MCF 10A (cell line): ENCODE data around the gene CABP1. TPM values are rescaled to one million over a fixed set of nuclear protein-coding genes. Genes with fewer than 3 reads are reported as not detected.

ENCODE experiments used
- BruUV-seq: library from RNA; stranded (reverse); fragments of 400-500 nt; replicated peaks from 2 replicates; lab custom pipeline; 2021; lab: Mats Ljungman, UMichigan
- CTCF ChIA-PET: fragments of 300-600 bp; sonication (Branson Sonifier 250); formaldehyde crosslinking; extraction: SDS; loops from one replicate; lab custom pipeline; 2021; ENCODE audit warnings: antibody characterized with exemption, inconsistent platforms; lab: Yijun Ruan, JAX
- POLR2A ChIA-PET: fragments of 300-600, 350-650 bp; sonication (Branson Sonifier 250); formaldehyde crosslinking; extraction: SDS; loops from one replicate; lab custom pipeline; 2020; ENCODE audit warnings: antibody characterized with exemption, inconsistent platforms; lab: Yijun Ruan, JAX
- DNase-seq: peaks from one replicate; pipeline ENCODE4 v3.0.0-alpha.2; 2018; ENCODE audit not compliant: unreplicated experiment
- H3K27ac Mint-ChIP-seq: one replicate; pipeline ENCODE4 v1.8.0; 2022; ENCODE audit warnings: mild to moderate bottlenecking, low read depth, mixed read lengths; ENCODE audit not compliant: unreplicated experiment
- H3K27me3 Mint-ChIP-seq: one replicate; pipeline ENCODE4 v1.8.0; 2022; ENCODE audit warnings: mixed read lengths; ENCODE audit not compliant: insufficient read depth, unreplicated experiment
- H3K36me3 Mint-ChIP-seq: one replicate; pipeline ENCODE4 v1.8.0; 2022; ENCODE audit warnings: mild to moderate bottlenecking, moderate library complexity, mixed read lengths; ENCODE audit not compliant: insufficient read depth, unreplicated experiment
- H3K4me1 Mint-ChIP-seq: one replicate; pipeline ENCODE4 v1.8.0; 2022; ENCODE audit warnings: mixed read lengths; ENCODE audit not compliant: insufficient read depth, unreplicated experiment
- H3K4me3 Mint-ChIP-seq: one replicate; pipeline ENCODE4 v1.8.0; 2022; ENCODE audit warnings: mild to moderate bottlenecking, moderate library complexity, mixed read lengths; ENCODE audit not compliant: unreplicated experiment
- H3K9me3 Mint-ChIP-seq: one replicate; pipeline ENCODE4 v1.8.0; 2022; ENCODE audit warnings: mixed read lengths; ENCODE audit not compliant: unreplicated experiment
- intact Hi-C: fragments of 100-400 bp; cut with micrococcal nuclease; formaldehyde crosslinking; loops from 2 replicates; pipeline ENCODE4 v1.14.1; 2022
- total RNA-seq: library from RNA; stranded (reverse); gene quantifications from 2 replicates; pipeline ENCODE4 v1.2.3, GENCODE V29; 2022
- TF ChIP-seq, protein P1 (sequence below): fragments of 200-600 bp; IDR thresholded peaks from one replicate; pipeline ENCODE4 v1.8.0; 2022; ENCODE audit warnings: antibody characterized with exemption, mild to moderate bottlenecking; ENCODE audit not compliant: unreplicated experiment

CABP1 gene
- total RNA-seq, 1 experiment from 2014 or later, result not detected

DNA sequence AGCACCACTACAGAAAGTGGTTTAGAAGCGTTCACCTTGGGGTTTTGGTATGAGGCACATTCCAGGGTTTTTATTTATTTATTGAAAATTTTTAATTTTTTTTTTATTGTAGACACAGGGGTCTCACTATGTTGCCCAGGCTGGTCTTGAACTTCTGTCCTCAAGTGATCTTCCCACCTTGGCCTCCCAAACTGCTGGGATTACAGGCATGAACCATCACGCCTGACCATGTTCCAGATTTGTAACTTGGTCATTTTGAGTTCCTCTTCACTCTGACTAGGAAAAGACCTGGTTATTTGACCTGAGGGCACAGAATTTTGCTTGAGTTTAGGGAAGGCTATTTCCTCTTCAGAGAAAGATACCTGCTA is 49.6 kb downstream of the CABP1 start:
- POLR2A ChIA-PET, result interaction anchor here (1.2 to 5.8 kb wide), 3 partner anchors 12 to 42 kb away, joined by 4 to 46 read pairs (median 7); partner anchors contain the start of gene UNC119B
- Mint-ChIP-seq H3K36me3 (peaks cover 28% of the 10 kb centered on the region), H3K4me3 (no peak overlapping the region), H3K9me3 (no peaks in the 10 kb centered on the region), H3K4me1 (peaks cover 27% of the 10 kb centered on the region), H3K27me3 (no peaks in the 10 kb centered on the region), H3K27ac (no peak overlapping the region)
- intact Hi-C loops, result no loop called here
- no peak for DNase-seq
- no TSS peak for BruUV-seq
- CTCF ChIA-PET, result interaction anchor here (0.6 to 2.6 kb wide), 5 partner anchors 23 to 427 kb away, joined by 3 to 14 read pairs (median 3); partner anchors contain the start of gene POP5
- TF ChIP-seq, protein P1, sequence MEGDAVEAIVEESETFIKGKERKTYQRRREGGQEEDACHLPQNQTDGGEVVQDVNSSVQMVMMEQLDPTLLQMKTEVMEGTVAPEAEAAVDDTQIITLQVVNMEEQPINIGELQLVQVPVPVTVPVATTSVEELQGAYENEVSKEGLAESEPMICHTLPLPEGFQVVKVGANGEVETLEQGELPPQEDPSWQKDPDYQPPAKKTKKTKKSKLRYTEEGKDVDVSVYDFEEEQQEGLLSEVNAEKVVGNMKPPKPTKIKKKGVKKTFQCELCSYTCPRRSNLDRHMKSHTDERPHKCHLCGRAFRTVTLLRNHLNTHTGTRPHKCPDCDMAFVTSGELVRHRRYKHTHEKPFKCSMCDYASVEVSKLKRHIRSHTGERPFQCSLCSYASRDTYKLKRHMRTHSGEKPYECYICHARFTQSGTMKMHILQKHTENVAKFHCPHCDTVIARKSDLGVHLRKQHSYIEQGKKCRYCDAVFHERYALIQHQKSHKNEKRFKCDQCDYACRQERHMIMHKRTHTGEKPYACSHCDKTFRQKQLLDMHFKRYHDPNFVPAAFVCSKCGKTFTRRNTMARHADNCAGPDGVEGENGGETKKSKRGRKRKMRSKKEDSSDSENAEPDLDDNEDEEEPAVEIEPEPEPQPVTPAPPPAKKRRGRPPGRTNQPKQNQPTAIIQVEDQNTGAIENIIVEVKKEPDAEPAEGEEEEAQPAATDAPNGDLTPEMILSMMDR, result no peak

DNA sequence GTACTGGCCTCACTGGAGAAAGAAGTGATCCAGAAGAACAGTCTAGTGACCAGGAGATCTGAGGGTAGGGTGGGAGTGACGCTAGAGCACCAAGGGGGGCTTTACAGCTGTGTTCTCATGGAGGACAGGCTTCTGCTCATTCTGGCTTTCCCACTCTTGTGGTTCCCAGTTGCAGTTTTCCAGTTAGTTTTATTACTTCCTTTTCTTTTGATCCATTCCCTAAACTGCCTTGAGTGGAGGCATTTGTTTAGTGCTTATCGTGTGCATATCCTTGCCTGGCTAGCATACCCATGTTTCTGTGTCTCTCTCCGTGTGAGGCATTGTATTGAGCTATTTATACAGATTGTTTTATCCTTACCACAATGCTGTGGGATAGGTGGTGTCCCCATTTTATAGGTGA is 50.6 kb downstream of the CABP1 start:
- Mint-ChIP-seq H3K9me3 (no peaks in the 10 kb centered on the region), H3K27ac (no peak overlapping the region), H3K36me3 (peaks cover 37% of the 10 kb centered on the region), H3K4me3 (no peak overlapping the region), H3K27me3 (no peaks in the 10 kb centered on the region), H3K4me1 (peaks cover 27% of the 10 kb centered on the region)
- intact Hi-C loops, result no loop called here
- CTCF ChIA-PET, result interaction anchor here (0.6 to 1.2 kb wide), 4 partner anchors 44 to 426 kb away, joined by 3 read pairs; partner anchors contain the start of gene POP5
- TF ChIP-seq, protein P1, result no peak
- no peak for DNase-seq
- POLR2A ChIA-PET, result interaction anchor here (1.2 to 5.8 kb wide), 3 partner anchors 11 to 43 kb away, joined by 4 to 46 read pairs (median 7); partner anchors contain the start of gene UNC119B
- BruUV-seq, result no TSS peak

DNA sequence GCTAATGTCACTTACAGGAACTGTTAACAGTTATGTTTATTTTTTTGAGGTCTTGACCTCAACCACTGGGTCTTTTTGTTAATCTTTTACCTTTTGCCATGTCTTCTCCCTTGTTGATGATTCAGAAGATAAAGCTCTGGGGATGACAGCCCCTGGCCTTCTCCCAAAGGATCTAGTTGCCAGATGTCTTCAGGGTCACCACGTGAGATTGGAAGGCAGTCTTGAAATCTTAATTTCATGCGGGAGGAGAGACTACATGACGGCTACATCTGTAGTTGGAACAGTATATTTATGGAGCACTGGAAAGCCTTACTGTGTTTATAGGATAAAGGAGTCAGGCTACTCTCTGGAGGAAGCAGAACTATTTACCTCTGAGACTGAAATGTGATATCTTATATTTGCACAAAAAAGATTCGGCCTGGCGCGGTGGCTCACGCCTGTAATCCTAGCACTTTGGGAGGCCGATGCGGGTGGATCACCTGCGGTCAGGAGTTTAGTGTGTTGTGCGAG is 52.2 kb downstream of the CABP1 start:
- no peak overlapping the region for H3K27ac Mint-ChIP-seq
- ChIA-PET CTCF (interaction anchor here (1.4 kb wide), 1 partner anchor 22 kb away, joined by 3 read pairs; no protein-coding TSS in a partner anchor), POLR2A (interaction anchor here (1.0 kb wide), 1 partner anchor 16 kb away, joined by 5 read pairs; no protein-coding TSS in a partner anchor)
- DNase-seq, result no peak
- H3K27me3 Mint-ChIP-seq, result no peaks in the 10 kb centered on the region
- H3K36me3 Mint-ChIP-seq, result peaks cover 51% of the 10 kb centered on the region
- intact Hi-C loops, result no loop called here
- no TSS peak for BruUV-seq
- no peak overlapping the region for H3K4me3 Mint-ChIP-seq
- H3K4me1 Mint-ChIP-seq, result peaks cover 27% of the 10 kb centered on the region
- TF ChIP-seq, protein P1, result no peak
- no peaks in the 10 kb centered on the region for H3K9me3 Mint-ChIP-seq

DNA sequence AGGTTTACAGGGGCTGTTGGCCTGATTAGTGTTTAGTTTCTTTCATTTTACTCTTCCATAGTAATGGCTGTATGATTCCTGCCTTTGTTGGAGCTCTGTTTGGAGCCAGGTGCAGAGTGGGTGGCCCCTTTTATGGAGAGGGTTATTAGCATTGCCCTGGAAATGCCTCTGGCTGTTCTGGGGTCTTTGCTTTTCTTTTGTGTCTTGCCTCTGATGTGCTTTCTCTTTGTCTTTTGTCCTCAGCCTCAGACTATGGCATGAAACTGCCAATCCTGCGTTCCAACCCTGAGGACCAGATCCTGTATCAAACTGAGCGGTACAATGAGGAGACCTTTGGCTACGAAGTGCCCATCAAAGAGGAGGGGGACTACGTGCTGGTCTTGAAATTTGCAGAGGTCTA is 53.4 kb downstream of the CABP1 start:
- Mint-ChIP-seq H3K4me3 (no peak overlapping the region), H3K27me3 (no peaks in the 10 kb centered on the region), H3K27ac (no peak overlapping the region), H3K9me3 (no peaks in the 10 kb centered on the region), H3K4me1 (peaks cover 18% of the 10 kb centered on the region), H3K36me3 (peaks cover 53% of the 10 kb centered on the region)
- TF ChIP-seq, protein P1, result no peak
- no TSS peak for BruUV-seq
- DNase-seq, result no peak
- CTCF ChIA-PET, result interaction anchor here (0.8 to 1.2 kb wide), 2 partner anchors 9 to 285 kb away, joined by 5 to 6 read pairs; partner anchors contain the start of gene HNF1A
- POLR2A ChIA-PET, result interaction anchor here (1.6 kb wide), 1 partner anchor 12 kb away, joined by 4 read pairs; no protein-coding TSS in a partner anchor
- intact Hi-C loops, result no loop called here
